K562 (cell line): ENCODE measurements around the gene RPL29. TPM values are rescaled to one million over a fixed set of nuclear protein-coding genes. Genes with fewer than 3 reads are reported as not detected.
A peak's percentile ranks its signal among the peaks of the same experiment; 100 is the strongest.

Experiments
- BRD9 ChIP-seq: fragments of 450-650 bp; IDR thresholded peaks from 2 replicates; pipeline ENCODE4 v1.6.1; 2018; ENCODE audit warnings: low read depth; ENCODE audit not compliant: partially characterized antibody
- CBX1 ChIP-seq: sonication (generic); IDR thresholded peaks from 2 replicates; pipeline ENCODE4 v1.6.1; 2016; ENCODE audit warnings: antibody characterized with exemption, low read depth, mild to moderate bottlenecking
- CHD1 ChIP-seq: fragments of 200-600 bp; sonication (generic); IDR thresholded peaks from one replicate; pipeline ENCODE4 v1.6.1; 2012; ENCODE audit warnings: mild to moderate bottlenecking, moderate library complexity, low read length, inconsistent platforms
- CXXC5 ChIP-seq: fragments of 250-450 bp; sonication (Bioruptor Pico); IDR thresholded peaks from 2 replicates; pipeline ENCODE4 v1.8.0; 2022; ENCODE audit warnings: inconsistent platforms, mild to moderate bottlenecking, moderate library complexity
- EGR1 ChIP-seq: fragments of 450-650 bp; conservative IDR thresholded peaks from 2 replicates; pipeline ENCODE4 v1.6.1; 2017; ENCODE audit warnings: mild to moderate bottlenecking
- ELF2 ChIP-seq: fragments of 250-450 bp; sonication (Bioruptor Pico); IDR thresholded peaks from 2 replicates; pipeline ENCODE4 v1.5.0; 2021; ENCODE audit warnings: mild to moderate bottlenecking
- EZH2 ChIP-seq: IDR thresholded peaks from 2 replicates; pipeline ENCODE4 v1.6.1; 2012; ENCODE audit warnings: low read depth, mild to moderate bottlenecking, inconsistent platforms, low read length, borderline replicate concordance
- GTF2F1 ChIP-seq: IDR thresholded peaks from 2 replicates; pipeline ENCODE4 v1.6.1; 2011; ENCODE audit warnings: low read depth, low read length, improper control_type of control experiment
- HNRNPLL ChIP-seq: fragments of 200-400 bp; formaldehyde crosslinking; IDR thresholded peaks from 2 replicates; pipeline ENCODE4 v1.6.1; 2017; ENCODE audit warnings: low read length, low read depth, mild to moderate bottlenecking; ENCODE audit not compliant: poor library complexity, severe bottlenecking
- MTA3 ChIP-seq: fragments of 450-650 bp; formaldehyde crosslinking; IDR thresholded peaks from 2 replicates; pipeline ENCODE4 v1.6.1; 2017; ENCODE audit warnings: mild to moderate bottlenecking, borderline replicate concordance
- POLR2A ChIP-seq: fragments of 450-650 bp; conservative IDR thresholded peaks from 2 replicates; pipeline ENCODE4 v1.6.1; 2016
- SMAD3 ChIP-seq: fragments of 450-650 bp; formaldehyde crosslinking; conservative IDR thresholded peaks from 2 replicates; pipeline ENCODE4 v1.4.0; 2020; ENCODE audit warnings: mild to moderate bottlenecking
- TBP ChIP-seq: optimal IDR thresholded peaks from 2 replicates; pipeline ENCODE3; 2011; ENCODE audit warnings: low read depth, low read length, improper control_type of control experiment
- TOE1 ChIP-seq, 2 experiments: fragments of 450-650 bp in 1 of 2; sonication (generic) in 1 of 2; formaldehyde crosslinking in 1 of 2; IDR thresholded peaks; 2 replicates each; pipeline versions ENCODE4 v1.7.1 to v1.8.0; 2016 to 2022; ENCODE audit warnings: borderline replicate concordance in 2 of 2, mild to moderate bottlenecking in 2 of 2, antibody characterized with exemption in 1 of 2, inconsistent platforms in 1 of 2, low read depth in 1 of 2, missing genetic modification reagents in 1 of 2, moderate library complexity in 1 of 2
- ZFP1 ChIP-seq: fragments of 450-650 bp; formaldehyde crosslinking; IDR thresholded peaks from 2 replicates; pipeline ENCODE4 v1.4.0; 2020; ENCODE audit warnings: mild to moderate bottlenecking, mixed read lengths
- ZKSCAN3 ChIP-seq: fragments of 250-450 bp; sonication (Bioruptor Pico); IDR thresholded peaks from 2 replicates; pipeline ENCODE4 v1.4.0; 2020
- ZNF354B ChIP-seq: fragments of 250-450 bp; sonication (Bioruptor Pico); IDR thresholded peaks from 2 replicates; pipeline ENCODE4 v1.4.0; 2020
- ZNF76 ChIP-seq: fragments of 250-450 bp; sonication (Bioruptor Pico); IDR thresholded peaks from 2 replicates; pipeline ENCODE4 v1.4.0; 2020; ENCODE audit warnings: mild to moderate bottlenecking, moderate library complexity, borderline replicate concordance
- polyA plus RNA-seq, 8 experiments: library from polyadenylated mRNA; depleted of rRNA in 4 of 8; stranded (reverse) in 5 of 8; unstranded in 3 of 8; fragments of >200 nt; fragmentation: Nextera tagmentation in 2 of 8; fragmentation: Illumina TruSeq in 1 of 8; extraction: Ambion mirVana in 2 of 8; extraction: Trizol in 1 of 8; gene quantifications; 2 replicates each; pipeline versions ENCODE4 v1.2.1 to v1.2.3, GENCODE V29; 2011 to 2014; ENCODE audit warnings: inconsistent platforms in 1 of 8, missing spikeins in 1 of 8
- total RNA-seq, 7 experiments: library from RNA; depleted of rRNA in 6 of 7; stranded (reverse); fragments of >200 nt in 6 of 7; fragmentation: Illumina TruSeq in 2 of 7; extraction: Trizol in 2 of 7; gene quantifications; 2 replicates each; pipeline versions ENCODE4 v1.2.1 to v1.2.3, GENCODE V29; 2011 to 2021; ENCODE audit warnings: low replicate concordance in 1 of 7
- TF ChIP-seq, protein P1 (sequence below): sonication (generic); formaldehyde crosslinking; IDR thresholded peaks from 2 replicates; pipeline ENCODE4 v1.8.1; 2023; ENCODE audit warnings: mild to moderate bottlenecking, missing genetic modification reagents, moderate library complexity
- TF ChIP-seq, protein P2 (sequence below), 3 experiments: fragments of 200-800 bp in 1 of 3; sonication (Bioruptor generic) in 1 of 3; sonication (generic) in 1 of 3; formaldehyde crosslinking in 1 of 3; IDR thresholded peaks; 2 replicates each; pipeline versions ENCODE4 v1.6.1 to v1.8.0; 2016 to 2022; ENCODE audit warnings: mild to moderate bottlenecking in 2 of 3, missing compliant biosample characterization in 2 of 3, missing genetic modification characterization in 2 of 3, missing genetic modification reagents in 1 of 3
- TF ChIP-seq, protein P3 (sequence below): fragments of 450-650 bp; IDR thresholded peaks from 2 replicates; pipeline ENCODE4 v1.7.1; 2018; ENCODE audit warnings: mild to moderate bottlenecking, low read depth; ENCODE audit not compliant: partially characterized antibody
- TF ChIP-seq, protein P4 (sequence below): sonication (generic); formaldehyde crosslinking; IDR thresholded peaks from 2 replicates; pipeline ENCODE4 v1.8.0; 2023; ENCODE audit warnings: mild to moderate bottlenecking, missing genetic modification reagents

Gene RPL29
- total and polyA plus RNA-seq, 9 of the 15 experiments (the other 6 are each of a cell fraction or from before 2014, with no cell fraction given), result 568 to 1,475 (median 1,104) TPM

DNA sequence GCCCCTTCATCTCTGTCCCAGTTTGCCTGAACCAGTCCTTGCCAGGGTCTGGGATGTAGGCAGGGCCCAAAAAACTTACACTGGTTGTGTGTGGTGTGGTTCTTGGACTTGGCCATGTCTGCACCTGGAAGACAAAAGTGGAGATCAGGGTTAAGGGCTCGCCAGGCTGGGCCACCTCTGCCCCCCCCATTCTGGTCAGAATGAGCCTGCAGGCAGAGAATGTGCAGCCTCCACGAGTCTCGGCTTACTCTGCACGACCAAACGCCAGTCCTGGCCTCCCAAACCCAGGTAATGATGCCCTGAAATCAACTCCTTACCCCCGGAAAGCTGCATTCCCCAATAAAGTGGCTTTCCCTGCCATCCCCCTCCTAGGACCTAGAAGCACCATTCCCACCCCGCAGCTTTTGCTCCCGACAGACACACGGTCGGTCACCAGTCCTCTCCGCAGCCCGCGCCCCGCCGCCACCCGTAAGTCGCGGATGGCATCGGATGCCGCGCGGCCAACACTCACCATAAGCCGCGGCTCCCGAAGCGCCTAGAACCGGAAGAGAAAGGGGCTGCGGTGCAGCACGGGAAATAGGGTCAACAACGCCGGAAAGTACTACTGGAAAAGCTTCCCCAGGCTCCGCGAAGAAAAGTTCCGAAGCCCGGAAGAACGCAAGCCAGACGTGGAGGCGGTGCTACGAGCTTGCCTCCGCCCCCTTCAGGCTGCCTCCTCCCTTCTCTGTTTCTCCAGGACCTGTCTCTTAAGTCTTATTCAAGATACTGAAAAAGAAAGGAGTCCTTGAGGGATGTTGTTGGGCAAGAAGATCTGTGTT lies at the start of gene RPL29 (continued):
- TF ChIP-seq, protein P1, sequence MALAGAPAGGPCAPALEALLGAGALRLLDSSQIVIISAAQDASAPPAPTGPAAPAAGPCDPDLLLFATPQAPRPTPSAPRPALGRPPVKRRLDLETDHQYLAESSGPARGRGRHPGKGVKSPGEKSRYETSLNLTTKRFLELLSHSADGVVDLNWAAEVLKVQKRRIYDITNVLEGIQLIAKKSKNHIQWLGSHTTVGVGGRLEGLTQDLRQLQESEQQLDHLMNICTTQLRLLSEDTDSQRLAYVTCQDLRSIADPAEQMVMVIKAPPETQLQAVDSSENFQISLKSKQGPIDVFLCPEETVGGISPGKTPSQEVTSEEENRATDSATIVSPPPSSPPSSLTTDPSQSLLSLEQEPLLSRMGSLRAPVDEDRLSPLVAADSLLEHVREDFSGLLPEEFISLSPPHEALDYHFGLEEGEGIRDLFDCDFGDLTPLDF (CRISPR knock-in tag), result peak; percentile 59; the same call in 1 of the 2 replicates
- TF ChIP-seq EGR1 (no peak), TBP (peak; percentile 98), ZNF354B (CRISPR knock-in tag) (no peak), ZKSCAN3 (no peak), EZH2 (no peak), ZFP1 (CRISPR knock-in tag) (no peak), CHD1 (no peak), BRD9 (peak; percentile 97), ELF2 (CRISPR knock-in tag) (peak; percentile 90), ZNF76 (CRISPR knock-in tag) (peak; percentile 60; the same call in 1 of the 2 replicates), CXXC5 (CRISPR knock-in tag) (peak; percentile 81), GTF2F1 (peak; percentile 92), SMAD3 (CRISPR knock-in tag) (no peak), POLR2A (peak; percentile 98), CBX1 (peak; percentile 78), HNRNPLL (peak; percentile 38), TOE1 (IDR thresholded peaks at IDR 0.05; ENCODE audit: borderline replicate concordance) (peak; percentile 62; the same call in 1 of the 2 replicates), TOE1 (CRISPR knock-in tag; IDR thresholded peaks at IDR 0.05; ENCODE audit: borderline replicate concordance, low read depth) (no peak), MTA3 (peak; percentile 88)
- TF ChIP-seq, protein P2, sequence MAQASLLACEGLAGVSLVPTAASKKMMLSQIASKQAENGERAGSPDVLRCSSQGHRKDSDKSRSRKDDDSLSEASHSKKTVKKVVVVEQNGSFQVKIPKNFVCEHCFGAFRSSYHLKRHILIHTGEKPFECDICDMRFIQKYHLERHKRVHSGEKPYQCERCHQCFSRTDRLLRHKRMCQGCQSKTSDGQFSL (CRISPR knock-in tag; IDR thresholded peaks at IDR 0.05), result peak; percentile 94
- TF ChIP-seq, protein P2 (tag; IDR thresholded peaks at IDR 0.05), result peak in 1 of 2 experiments; percentile 86; a peak in 2 of 4 replicates
- TF ChIP-seq, protein P3, sequence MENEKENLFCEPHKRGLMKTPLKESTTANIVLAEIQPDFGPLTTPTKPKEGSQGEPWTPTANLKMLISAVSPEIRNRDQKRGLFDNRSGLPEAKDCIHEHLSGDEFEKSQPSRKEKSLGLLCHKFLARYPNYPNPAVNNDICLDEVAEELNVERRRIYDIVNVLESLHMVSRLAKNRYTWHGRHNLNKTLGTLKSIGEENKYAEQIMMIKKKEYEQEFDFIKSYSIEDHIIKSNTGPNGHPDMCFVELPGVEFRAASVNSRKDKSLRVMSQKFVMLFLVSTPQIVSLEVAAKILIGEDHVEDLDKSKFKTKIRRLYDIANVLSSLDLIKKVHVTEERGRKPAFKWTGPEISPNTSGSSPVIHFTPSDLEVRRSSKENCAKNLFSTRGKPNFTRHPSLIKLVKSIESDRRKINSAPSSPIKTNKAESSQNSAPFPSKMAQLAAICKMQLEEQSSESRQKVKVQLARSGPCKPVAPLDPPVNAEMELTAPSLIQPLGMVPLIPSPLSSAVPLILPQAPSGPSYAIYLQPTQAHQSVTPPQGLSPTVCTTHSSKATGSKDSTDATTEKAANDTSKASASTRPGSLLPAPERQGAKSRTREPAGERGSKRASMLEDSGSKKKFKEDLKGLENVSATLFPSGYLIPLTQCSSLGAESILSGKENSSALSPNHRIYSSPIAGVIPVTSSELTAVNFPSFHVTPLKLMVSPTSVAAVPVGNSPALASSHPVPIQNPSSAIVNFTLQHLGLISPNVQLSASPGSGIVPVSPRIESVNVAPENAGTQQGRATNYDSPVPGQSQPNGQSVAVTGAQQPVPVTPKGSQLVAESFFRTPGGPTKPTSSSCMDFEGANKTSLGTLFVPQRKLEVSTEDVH, result peak; percentile 93
- TF ChIP-seq, protein P4, sequence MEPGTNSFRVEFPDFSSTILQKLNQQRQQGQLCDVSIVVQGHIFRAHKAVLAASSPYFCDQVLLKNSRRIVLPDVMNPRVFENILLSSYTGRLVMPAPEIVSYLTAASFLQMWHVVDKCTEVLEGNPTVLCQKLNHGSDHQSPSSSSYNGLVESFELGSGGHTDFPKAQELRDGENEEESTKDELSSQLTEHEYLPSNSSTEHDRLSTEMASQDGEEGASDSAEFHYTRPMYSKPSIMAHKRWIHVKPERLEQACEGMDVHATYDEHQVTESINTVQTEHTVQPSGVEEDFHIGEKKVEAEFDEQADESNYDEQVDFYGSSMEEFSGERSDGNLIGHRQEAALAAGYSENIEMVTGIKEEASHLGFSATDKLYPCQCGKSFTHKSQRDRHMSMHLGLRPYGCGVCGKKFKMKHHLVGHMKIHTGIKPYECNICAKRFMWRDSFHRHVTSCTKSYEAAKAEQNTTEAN, result no peak
